GM21786 (cell line): ENCODE measurements around the gene DGKI.
"Not testable (repeated sequence)": the region's sequence is repeated elsewhere in the genome, so short reads cannot be mapped to it uniquely, and the experiment has no call there.

ENCODE experiments used
- ATAC-seq: cut with Tn5 transposase; IDR thresholded peaks from one replicate; pipeline ENCODE4 v1.9.1; 2021; ENCODE audit not compliant: unreplicated experiment

Gene DGKI

DNA sequence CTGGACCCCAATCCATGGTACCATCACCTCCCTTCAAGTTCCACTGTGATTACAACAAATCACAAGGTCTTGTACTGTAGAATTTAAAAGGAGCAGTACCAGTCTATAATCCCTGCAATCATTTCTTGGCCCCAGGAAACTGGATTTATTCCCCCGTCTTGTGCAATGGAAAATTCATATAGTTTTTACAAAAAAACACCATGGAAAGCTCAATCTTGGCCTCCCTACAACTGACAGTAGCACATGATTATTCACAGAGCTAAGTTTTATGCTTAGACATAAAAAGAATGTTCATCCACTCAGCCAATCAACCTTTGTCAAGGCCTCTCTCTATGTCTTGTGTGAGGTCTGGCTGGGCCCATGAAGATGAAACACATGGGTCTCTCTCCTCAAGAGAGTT, 10.2 kb downstream of the DGKI start:
- ATAC-seq, result no peak

DNA sequence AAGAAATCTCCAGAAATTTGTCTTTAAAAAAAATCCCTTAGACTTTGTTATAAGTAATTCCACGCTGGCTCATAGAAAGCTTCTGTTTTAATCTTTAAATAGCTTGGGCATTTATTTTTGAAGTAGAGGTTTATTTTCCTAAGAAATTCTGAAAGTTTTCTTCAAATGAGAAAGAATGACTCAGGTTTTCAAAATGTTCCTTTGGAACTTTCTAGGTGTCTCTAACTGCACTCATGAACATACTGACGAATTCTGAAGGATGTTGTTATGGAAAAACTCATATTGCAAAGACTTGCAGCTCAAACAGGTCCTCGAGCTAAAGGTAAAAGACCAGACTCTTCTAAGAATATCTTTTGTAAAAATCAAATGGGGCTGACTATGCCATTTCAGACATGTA, 10.7 kb downstream of the DGKI start:
- ATAC-seq, result no peak

DNA sequence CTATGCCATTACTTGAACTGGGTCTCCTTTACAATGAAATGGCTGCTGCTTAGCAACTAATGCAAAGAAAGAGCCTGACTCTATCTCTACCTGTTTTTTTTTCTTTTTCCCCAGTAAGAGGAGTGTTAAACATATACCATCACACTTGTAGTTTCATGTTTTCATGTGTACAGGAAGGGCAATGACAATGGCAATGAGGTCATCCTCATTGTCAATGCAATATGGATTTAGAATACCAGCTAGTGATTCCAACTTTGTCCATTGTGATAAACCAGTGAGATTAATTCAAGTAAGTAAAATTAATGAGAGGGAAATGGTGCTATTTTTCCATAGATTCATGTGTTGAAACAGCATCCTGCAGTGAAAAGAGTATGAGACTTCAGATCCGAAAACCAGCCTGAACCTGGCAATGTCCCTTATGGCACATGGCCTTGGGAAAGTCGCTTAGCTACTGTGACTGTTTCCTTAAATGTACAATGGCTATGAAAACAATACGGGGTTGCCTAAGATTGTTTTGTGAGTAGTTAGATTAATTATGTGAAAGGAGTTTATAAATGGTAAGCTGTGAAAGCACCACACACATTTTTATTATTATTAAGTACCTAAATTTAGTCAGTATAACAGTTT, 11.2 kb downstream of the DGKI start:
- no peak for ATAC-seq

DNA sequence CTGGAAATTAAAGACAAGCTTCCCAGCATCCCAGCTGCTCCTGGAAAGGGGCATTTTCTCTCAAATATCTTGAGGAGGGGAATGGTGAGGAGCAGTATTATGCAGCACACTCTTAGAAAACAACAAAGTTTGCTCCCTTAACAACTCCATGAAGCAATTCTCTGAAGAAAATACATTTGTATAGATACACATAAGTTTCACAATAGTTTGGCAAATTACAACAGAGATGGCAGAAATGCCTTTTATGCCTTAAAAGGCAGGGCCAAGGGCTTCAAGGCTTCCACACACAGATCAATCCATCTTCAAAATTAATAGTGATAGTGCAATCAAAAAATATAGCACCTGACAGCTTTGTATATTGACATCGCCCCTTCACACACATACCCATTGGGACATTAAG, 12.2 kb downstream of the DGKI start:
- no peak for ATAC-seq

DNA sequence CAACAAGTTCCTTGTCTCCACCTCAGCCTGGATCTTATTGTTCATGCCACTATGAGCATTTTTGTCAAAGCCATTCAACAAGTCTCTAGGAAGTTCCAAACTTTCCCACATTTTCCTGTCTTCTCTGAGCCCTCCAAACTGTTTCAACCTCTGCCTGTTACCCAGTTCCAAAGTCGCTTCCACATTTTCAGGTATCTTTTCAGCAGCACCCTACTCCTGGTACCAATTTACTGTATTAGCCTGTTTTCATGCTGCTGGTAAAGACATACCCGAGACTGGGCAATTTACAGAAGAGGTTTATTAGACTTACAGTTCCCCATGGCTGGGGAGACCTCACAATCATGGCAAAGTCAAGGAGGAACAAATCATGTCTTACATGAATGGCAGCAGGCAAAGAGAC, 13.8 kb downstream of the DGKI start:
- not testable (repeated sequence) for ATAC-seq

DNA sequence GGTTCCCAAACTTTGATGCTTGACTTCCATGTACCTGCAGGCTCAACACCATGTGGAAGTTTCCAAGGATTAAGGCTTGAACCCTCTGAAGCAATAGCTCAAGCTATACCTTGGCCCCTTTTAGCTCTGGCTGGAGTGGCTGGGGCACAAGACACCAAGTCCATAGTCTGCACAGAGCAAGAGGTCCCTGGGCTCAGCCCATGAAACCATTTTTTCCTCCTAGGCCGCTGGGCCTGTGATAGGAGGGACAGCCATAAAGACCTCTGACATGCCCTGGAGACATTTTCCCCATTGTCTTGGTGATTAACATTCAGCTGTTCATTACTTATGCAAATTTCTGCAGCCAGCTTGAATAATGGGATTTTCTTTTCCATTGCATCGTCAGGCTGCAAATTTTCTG, 14.4 kb downstream of the DGKI start:
- ATAC-seq, result no peak

DNA sequence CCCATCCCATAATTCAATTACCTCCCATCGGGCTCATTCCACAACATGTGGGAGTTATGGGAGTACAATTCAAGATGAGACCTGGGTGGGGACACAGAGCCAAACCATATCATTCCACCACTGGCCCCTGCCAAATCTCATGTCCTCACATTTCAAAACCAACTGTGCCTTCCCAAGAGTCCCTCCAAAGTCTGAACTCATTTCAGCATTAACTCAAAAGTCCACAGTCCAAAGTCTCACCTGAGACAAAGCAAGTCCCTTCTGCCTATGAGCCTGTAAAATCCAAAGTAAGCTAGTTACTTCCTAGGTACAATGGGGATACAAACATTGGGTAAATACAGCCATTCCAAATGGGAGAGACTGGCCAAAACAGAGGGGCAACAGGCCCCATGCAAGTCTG, 15.2 kb downstream of the DGKI start:
- not testable (repeated sequence) for ATAC-seq

DNA sequence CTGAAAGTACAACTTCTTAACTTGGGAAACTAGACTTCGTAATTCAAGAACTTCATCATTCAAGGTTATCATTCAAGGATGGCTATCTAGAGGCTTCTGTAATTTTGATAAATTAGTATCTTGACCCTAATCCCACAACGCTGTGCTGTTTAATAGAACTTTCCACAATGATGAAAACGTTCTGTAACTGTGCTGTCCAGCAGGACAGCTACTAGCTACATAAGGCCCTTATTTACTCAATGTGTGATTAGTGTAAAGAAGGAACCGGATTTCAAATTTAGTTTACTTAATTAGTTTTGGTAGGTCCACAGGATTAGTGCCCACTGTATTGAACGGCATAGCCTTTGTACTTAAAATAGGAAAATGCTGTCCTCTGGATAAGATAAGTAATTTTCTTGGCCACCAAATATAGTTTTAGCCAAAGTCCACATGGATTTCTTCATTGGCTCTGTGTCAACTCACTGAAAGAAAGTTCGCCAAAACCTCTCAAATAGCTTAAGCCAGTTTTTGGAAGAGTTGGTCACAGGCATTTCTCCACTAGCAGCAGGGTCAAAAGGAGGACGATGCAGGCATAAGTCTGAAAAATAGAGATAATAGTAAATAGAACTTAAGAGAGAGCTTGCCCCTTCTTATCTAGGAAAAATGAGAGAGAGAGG, 17.3 kb downstream of the DGKI start:
- ATAC-seq, result no peak

DNA sequence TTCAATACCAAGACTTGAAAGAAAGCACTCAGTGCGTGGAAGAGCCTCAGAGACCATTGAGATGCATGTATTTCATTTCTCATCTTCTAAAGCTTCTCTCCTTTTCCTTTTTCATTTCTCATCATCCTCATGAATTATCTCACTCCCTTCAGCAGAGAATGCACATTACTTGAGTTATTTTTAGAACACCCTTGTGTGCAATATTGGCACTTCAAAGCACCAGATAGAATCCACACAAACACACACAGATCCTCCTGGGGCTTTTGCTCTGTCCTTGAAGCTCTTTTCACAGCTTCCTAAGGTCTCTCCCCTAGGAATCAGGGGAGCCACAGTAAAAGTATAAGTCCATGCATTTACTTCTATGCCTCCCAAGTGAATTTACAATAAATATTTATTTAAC, 18.3 kb downstream of the DGKI start:
- ATAC-seq, result no peak

DNA sequence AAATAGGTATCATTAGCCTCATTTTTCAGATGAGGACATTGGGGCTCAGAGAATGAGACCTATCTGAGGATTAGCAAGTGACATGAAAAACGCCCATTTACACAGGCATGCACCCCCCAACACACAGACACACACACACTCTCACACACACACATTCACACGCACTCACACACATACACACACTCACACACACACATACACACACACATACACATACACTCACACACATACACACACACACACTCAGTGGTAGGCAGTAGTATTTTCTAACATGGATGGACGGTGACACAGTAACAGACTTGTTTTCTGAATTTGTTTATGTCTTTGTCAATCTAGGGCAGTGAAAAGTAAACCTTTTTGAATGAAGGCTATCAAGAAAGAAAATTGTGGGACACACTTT, 21.3 kb downstream of the DGKI start:
- no peak for ATAC-seq

DNA sequence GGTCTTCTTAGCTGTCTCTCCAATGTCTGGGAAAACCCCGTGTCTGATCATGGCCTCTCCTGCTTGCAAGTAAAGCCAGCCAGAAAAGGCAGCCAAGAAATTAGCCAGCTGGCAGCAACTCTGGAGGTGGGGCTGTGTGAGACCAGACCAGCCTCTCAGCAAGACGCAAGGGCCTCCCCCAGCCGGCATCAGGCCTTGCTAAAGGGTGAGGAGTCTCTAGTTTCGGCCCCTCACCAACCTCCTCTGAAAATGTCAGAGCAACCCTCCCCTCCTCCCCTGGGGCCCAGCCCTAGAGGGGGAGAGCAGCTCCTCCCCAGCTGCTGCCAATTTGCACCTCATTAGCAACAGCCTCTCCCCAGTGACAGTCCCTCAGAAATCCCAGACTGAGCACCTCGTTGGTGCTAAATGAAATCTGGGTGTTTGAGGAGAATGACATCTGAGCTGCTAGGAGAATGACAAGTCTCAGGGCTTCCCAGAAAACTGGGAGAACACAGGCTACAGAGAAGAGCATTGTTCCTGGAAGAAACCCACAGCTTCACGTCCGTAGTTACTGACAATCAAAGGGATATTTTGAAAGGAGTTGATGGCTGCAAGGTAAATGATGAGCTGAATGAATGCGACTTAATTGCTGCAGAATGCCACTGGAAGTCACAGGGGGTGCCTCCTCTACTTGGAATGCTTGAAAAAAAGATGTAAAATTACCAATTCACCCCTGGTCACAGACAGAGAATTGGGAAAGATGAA, 25.9 kb downstream of the DGKI start:
- peak; percentile 84 for ATAC-seq

DNA sequence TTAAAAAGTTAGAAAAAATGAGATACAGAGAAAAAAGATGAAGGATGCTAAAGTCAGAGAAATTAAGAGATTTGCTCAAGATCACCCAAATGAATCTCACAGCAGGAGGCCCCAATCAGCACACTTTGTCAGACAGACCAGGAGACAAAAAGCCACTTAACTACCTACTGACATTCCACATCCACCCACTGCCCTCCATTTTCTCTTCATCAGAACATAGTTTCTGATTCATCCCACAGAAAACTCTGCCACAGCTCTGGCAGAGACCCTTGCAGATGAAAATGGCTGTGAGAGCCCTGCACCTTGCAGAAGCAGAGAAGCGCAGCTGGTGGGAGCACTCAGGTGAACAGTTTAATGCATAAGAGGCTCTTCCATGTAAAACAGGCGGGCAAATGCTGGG, 26.6 kb downstream of the DGKI start:
- ATAC-seq, result no peak

DNA sequence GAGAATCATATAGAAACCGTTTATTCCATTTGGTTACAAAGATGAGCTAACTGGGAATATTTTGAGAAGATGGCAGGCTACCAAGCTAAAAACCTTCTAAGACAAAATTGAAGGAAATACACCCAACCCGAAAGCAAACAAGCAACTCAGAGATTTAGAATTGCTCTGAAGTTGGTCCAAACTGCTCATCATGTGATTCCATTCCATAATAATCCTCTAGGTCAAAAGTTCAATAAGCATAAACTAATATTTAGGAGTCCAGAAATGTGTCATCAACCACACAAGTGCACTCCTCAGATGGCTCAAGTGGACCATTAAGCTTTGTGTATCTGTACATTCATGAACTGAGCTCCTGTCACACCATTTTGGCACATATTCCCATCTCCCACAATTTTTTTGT, 28.7 kb downstream of the DGKI start:
- ATAC-seq, result no peak

DNA sequence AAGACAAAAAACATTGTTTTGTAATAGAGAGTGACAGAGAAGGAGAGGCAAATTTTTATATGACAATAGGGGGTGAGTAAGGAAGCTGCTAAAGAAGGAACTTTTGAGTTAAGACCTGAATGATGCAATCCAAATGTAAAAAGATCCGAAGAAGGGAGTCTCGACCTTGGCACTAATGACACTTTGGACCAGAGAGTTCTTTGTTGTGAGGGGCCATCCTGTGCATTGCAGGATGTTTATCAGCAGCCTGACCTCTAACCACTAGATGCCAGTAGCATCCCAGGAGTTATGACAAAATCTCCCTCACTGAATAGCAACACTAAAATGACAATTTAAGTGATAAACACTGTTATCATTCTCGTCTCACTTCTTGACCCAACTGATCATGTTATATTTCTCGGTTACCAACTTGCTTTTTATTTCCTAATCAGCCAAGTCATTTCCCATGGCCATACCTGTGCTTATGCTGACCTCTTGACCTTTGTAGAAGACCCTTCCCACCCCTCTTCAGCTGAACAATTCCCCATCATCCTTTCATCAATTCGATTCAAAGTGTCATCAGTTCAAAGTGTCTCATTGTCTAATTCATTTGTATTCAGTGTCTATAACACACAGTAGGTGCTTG, 30.0 kb downstream of the DGKI start:
- no peak for ATAC-seq

DNA sequence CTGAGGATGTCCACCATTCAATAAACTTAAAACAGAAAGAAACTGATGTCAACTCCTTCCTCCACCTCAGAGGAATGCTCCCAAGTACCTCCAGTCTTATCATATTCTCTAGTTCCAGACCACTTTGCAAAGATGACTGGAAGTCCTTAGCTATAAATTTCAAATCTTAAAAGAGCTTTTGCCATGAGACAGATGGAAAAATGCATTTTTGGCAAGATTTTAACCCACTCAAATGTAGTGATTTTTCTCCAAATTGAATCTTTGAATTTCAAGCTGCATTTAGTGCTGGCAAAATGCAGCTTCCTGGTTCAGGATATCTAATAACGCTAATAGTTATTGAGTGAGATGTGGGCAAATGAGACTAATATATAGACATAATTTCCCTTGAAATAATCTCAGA, 33.2 kb downstream of the DGKI start:
- no peak for ATAC-seq

DNA sequence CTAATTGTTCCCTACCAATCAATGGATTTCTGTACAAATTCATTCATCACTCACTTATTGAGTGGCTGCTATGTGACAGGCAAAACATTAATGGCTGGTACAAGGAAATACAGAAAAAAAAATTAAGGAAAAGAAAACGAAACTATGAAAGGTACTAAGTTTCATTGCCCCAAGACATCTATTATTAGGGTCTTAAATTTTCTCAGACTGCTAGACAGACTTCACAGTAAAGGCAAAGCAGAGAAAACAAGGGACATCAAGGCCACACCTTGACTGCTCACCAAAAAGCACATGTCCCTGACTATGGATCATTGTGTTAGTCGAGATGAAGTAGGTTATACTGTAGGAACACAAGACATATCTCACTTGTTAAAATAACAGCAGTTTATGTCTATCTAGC, 36.5 kb downstream of the DGKI start:
- no peak for ATAC-seq

DNA sequence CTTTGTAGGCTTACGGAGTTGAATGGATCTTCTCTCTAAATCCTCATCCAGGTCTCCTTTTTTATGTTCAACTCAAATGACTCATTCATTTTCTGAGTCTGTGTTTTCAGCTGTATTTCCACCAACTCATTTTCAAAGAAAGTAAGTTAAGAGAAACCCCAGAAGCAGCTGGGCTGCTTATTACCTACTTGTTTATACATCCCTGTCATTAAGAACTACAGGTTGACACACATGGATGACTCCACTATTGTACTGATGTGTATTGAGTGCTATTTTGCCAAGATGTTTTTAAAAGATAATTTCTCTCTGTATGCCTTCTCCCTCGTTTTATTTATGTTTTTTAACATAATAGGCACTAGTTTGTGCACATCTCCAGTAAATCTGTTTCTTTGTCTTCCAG, 41.9 kb downstream of the DGKI start:
- ATAC-seq, result no peak

DNA sequence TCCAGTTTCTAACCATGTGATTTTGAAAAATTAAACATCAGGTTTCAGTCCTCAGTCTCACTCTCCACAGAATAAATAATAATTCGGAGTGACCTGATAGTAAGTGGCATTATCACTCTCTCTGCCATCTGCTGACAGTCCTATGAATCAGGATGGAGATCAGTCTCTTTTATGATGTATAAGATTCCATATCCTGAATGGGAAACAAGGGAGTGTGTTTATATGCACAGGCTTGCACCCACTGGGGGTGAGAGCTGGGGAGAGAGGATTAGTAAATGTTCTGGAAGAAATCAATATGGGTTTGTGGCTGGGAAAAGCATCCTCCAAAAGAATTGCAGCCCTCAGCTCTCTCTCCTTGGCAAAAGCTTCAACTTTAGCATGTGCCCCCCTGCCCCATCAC, 45.3 kb downstream of the DGKI start:
- no peak for ATAC-seq

DNA sequence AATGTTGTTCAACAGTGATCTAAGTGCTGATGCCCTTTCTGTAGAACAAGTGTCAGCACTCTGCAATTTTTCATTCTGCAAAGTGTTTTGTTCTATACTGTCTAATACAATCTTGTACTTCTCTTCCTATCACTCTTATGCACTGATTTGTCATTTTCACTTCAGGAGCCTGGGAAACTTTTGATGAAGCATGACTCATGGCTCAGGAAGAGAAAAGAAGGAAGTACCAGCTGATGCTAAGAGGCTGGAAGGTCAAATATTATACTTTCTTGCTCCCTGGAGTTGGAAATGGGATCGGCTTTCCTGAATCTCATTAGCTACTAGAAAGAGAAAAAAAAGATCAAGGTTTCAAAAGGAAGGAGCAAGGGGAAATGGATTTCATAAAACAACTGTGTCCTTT, 45.8 kb downstream of the DGKI start:
- no peak for ATAC-seq

DNA sequence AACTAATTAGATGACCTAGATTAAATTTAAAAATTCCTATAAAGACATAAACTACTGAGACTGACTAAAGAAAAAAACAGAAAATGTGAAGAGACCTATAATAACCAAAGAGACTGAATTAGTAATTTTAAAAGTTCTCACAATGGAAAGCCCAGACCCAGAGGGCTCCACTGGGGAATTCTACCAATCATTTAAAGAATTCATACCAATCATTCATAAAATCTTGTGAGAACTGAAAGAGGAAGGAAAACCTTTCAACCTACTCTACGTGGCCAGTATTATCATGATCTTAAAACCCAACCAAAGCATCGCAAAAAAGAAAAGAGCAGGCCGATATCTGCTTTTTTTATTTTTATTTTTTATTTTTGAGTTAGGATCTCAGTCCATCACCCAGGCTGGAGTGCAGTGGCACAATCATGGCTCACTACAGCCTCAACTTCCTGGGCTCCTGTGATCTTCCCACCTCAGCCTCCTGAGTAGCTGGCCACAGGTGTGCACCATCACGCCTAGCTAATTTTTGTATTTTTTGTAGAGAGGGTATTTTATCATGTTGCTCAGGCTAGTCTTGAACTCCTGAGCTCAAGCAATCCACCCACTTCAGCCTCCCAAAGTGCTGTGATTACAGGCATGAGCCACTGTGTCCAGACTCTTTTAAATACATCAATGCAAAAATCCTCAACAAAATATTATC, 48.6 kb downstream of the DGKI start:
- ATAC-seq, result peak; percentile 98

DNA sequence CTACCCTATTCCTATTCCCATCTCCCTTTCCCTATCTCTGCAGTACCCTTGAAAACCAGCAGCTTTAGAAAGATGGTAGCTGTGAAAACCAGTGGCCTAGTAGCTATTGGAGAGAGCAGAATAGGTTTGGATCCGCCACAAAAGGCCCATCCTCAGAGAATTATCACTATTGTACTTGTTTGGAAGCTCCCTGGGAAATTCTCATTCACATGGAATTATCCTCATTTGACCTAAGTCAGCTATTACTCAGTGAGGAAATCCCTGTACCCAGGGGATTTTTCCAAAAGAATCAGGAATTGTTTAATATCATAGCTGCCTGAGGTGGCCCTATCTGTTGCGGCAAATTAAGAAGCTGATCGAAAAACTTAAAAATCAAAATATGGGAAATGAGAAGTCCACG, 51.6 kb downstream of the DGKI start:
- no peak for ATAC-seq
